H1 (cell line): Measurements from ENCODE around the gene TTC39A. TPM values are rescaled to one million over a fixed set of nuclear protein-coding genes. Genes with fewer than 3 reads are reported as not detected.
A peak's percentile ranks its signal among the peaks of the same experiment; 100 is the strongest.

Experiments used
- CTCF ChIA-PET: fragments of 300-600 bp; sonication (Branson Sonifier 250); formaldehyde crosslinking; loops from one replicate; lab custom pipeline; 2021; ENCODE audit not compliant: partially characterized antibody; lab: Charles Lee
- POLR2A ChIA-PET: fragments of 300-600 bp; sonication (Branson Sonifier 250); formaldehyde crosslinking; loops from one replicate; lab custom pipeline; 2021; ENCODE audit warnings: inconsistent platforms; ENCODE audit not compliant: partially characterized antibody; lab: Charles Lee
- DNase-seq, 2 experiments: peaks; one replicate each; pipeline versions ENCODE4 v3.0.0 to v3.0.0-alpha.2; 2010 to 2022; ENCODE audit warnings: low spot score in 2 of 2, low read depth in 1 of 2, mixed read lengths in 1 of 2
- FAIRE-seq: peaks from 2 replicates; lab custom pipeline; 2011; peaks lifted over from hg19 to GRCh38; lab: Jason Lieb, UNC
- H2AFZ ChIP-seq: 2 replicates; pipeline ENCODE4 v1.8.1; 2012; ENCODE audit warnings: low read length, inconsistent platforms
- H2AK5ac ChIP-seq: 2 replicates; pipeline ENCODE4 v1.6.1; 2013; ENCODE audit warnings: low read depth, low read length
- H2BK120ac ChIP-seq: replicated peaks from 2 replicates; pipeline ENCODE3; 2013; ENCODE audit warnings: low read depth, low read length, inconsistent platforms
- H2BK12ac ChIP-seq: 2 replicates; pipeline ENCODE4 v1.6.1; 2013; ENCODE audit warnings: low read depth, low read length
- H2BK15ac ChIP-seq: 2 replicates; pipeline ENCODE4 v1.6.1; 2013; ENCODE audit warnings: low read length
- H2BK20ac ChIP-seq: 2 replicates; pipeline ENCODE4 v1.6.1; 2013; ENCODE audit warnings: low read length
- H2BK5ac ChIP-seq: 2 replicates; pipeline ENCODE4 v1.6.1; 2013; ENCODE audit warnings: low read depth, low read length
- H3K14ac ChIP-seq: 2 replicates; pipeline ENCODE4 v1.6.1; 2013; ENCODE audit warnings: inconsistent platforms; ENCODE audit not compliant: insufficient read length
- H3K18ac ChIP-seq: 2 replicates; pipeline ENCODE4 v1.6.1; 2013; ENCODE audit warnings: low read length; ENCODE audit errors: extremely low read depth
- H3K23ac ChIP-seq: 2 replicates; pipeline ENCODE4 v1.6.1; 2013; ENCODE audit warnings: inconsistent platforms; ENCODE audit not compliant: insufficient read length
- H3K23me2 ChIP-seq: 2 replicates; pipeline ENCODE4 v1.6.1; 2013; ENCODE audit warnings: low read depth, low read length
- H3K27ac ChIP-seq: 2 replicates; pipeline ENCODE4 v1.6.1; 2011; ENCODE audit warnings: low read depth, low read length, inconsistent platforms
- H3K27me3 ChIP-seq, 4 experiments: replicated peaks in 1 of 4; 1 replicate in 1 of 4; 2 replicates in 3 of 4; pipeline versions ENCODE4 v1.6.1 to v1.8.1; 2011 to 2013; ENCODE audit warnings: low read length in 3 of 4, mild to moderate bottlenecking in 3 of 4, inconsistent platforms in 2 of 4, mixed read lengths in 2 of 4, moderate library complexity in 1 of 4; ENCODE audit not compliant: control insufficient read depth in 3 of 4, insufficient read depth in 3 of 4; ENCODE audit errors: extremely low read depth in 1 of 4
- H3K36me3 ChIP-seq, 4 experiments: 2 replicates each; pipeline versions ENCODE4 v1.6.1 to v1.8.1; 2011 to 2013; ENCODE audit warnings: mild to moderate bottlenecking in 4 of 4, low read length in 3 of 4, moderate library complexity in 2 of 4, control low read depth in 1 of 4, inconsistent platforms in 1 of 4; ENCODE audit not compliant: insufficient read depth in 4 of 4, control insufficient read depth in 2 of 4
- H3K4ac ChIP-seq: replicated peaks from 2 replicates; pipeline ENCODE3; 2013; ENCODE audit warnings: low read length, low read depth, mixed read lengths, inconsistent platforms; ENCODE audit not compliant: insufficient read length
- H3K4me1 ChIP-seq, 4 experiments: replicated peaks in 1 of 4; 1 replicate in 1 of 4; 2 replicates in 3 of 4; pipeline versions ENCODE4 v1.6.1 to v1.8.1; 2011 to 2013; ENCODE audit warnings: low read length in 3 of 4, inconsistent platforms in 2 of 4, mixed read lengths in 1 of 4; ENCODE audit not compliant: insufficient read depth in 4 of 4, control insufficient read depth in 3 of 4
- H3K4me2 ChIP-seq, 2 experiments: 2 replicates each; pipeline versions ENCODE4 v1.6.1 to v1.8.1; 2011 to 2013; ENCODE audit warnings: low read depth in 2 of 2, low read length in 2 of 2, control low read depth in 1 of 2, inconsistent platforms in 1 of 2, mild to moderate bottlenecking in 1 of 2; ENCODE audit not compliant: insufficient read depth in 1 of 2
- H3K4me3 ChIP-seq, 4 experiments: fragments of 200-600, 300-600 bp in 1 of 4; sonication (generic), shearing (Covaris generic), sonication (Bioruptor Twin) in 1 of 4; 2 replicates each; pipeline versions ENCODE4 v1.5.1 to v1.8.1; 2011 to 2016; ENCODE audit warnings: low read length in 4 of 4, low read depth in 3 of 4, control low read depth in 2 of 4, inconsistent platforms in 2 of 4, mild to moderate bottlenecking in 2 of 4, mixed read lengths in 1 of 4, moderate library complexity in 1 of 4; ENCODE audit not compliant: insufficient read depth in 2 of 4; ENCODE audit errors: extremely low read depth in 1 of 4
- H3K56ac ChIP-seq: replicated peaks from 2 replicates; pipeline ENCODE3; 2013; ENCODE audit warnings: low read depth, mild to moderate bottlenecking, mixed read lengths, low read length, inconsistent platforms; ENCODE audit not compliant: insufficient read length
- H3K79me1 ChIP-seq: 2 replicates; pipeline ENCODE4 v1.6.1; 2013; ENCODE audit warnings: low read depth, low read length, control low read depth
- H3K79me2 ChIP-seq, 2 experiments: 2 replicates each; pipeline versions ENCODE4 v1.6.1 to v1.8.1; 2012 to 2013; ENCODE audit warnings: low read length in 2 of 2, mild to moderate bottlenecking in 2 of 2, inconsistent platforms in 1 of 2; ENCODE audit not compliant: insufficient read depth in 2 of 2, control insufficient read depth in 1 of 2
- H3K9ac ChIP-seq, 4 experiments: replicated peaks in 1 of 4; 1 replicate in 1 of 4; 2 replicates in 3 of 4; pipeline versions ENCODE4 v1.6.1 to v1.8.1; 2011 to 2013; ENCODE audit warnings: low read depth in 3 of 4, low read length in 3 of 4, control low read depth in 2 of 4, mild to moderate bottlenecking in 2 of 4, moderate library complexity in 2 of 4, inconsistent platforms in 1 of 4; ENCODE audit errors: extremely low read depth in 1 of 4
- H3K9me3 ChIP-seq, 2 experiments: 2 replicates each; pipeline versions ENCODE4 v1.6.1 to v1.8.1; 2012 to 2013; ENCODE audit warnings: mild to moderate bottlenecking in 2 of 2, moderate library complexity in 2 of 2, control low read depth in 1 of 2, inconsistent platforms in 1 of 2, low read depth in 1 of 2, low read length in 1 of 2, mixed read lengths in 1 of 2; ENCODE audit not compliant: insufficient read depth in 2 of 2
- H4K20me1 ChIP-seq, 2 experiments: replicated peaks in 1 of 2; 2 replicates each; pipeline versions ENCODE3 to v1.8.1; 2011 to 2013; ENCODE audit warnings: inconsistent platforms in 2 of 2, low read length in 2 of 2, mild to moderate bottlenecking in 1 of 2; ENCODE audit not compliant: insufficient read depth in 2 of 2, control insufficient read depth in 1 of 2
- H4K5ac ChIP-seq: 2 replicates; pipeline ENCODE4 v1.6.1; 2013; ENCODE audit warnings: low read length, low read depth, mixed read lengths, inconsistent platforms; ENCODE audit not compliant: insufficient read length
- H4K8ac ChIP-seq: 2 replicates; pipeline ENCODE4 v1.8.0; 2013; ENCODE audit warnings: mild to moderate bottlenecking, moderate library complexity, low read length, inconsistent platforms; ENCODE audit not compliant: insufficient read depth; ENCODE audit errors: extremely low read depth
- H4K91ac ChIP-seq: replicated peaks from 2 replicates; pipeline ENCODE3; 2013; ENCODE audit warnings: low read length, mixed read lengths, inconsistent platforms; ENCODE audit not compliant: insufficient read length
- SIX5 ChIP-seq: IDR thresholded peaks from 2 replicates; pipeline ENCODE4 v1.6.1; 2011; ENCODE audit warnings: mild to moderate bottlenecking, low read depth, low read length
- TCF12 ChIP-seq: IDR thresholded peaks from 2 replicates; pipeline ENCODE4 v1.6.1; 2011; ENCODE audit warnings: low read depth, mild to moderate bottlenecking, low read length
- ZNF274 ChIP-seq: IDR thresholded peaks from 2 replicates; pipeline ENCODE4 v1.7.0; 2012; ENCODE audit warnings: low read length, borderline replicate concordance; ENCODE audit errors: extremely low read depth
- WGBS, 2 experiments: shearing (Covaris generic) in 1 of 2; methylation state at CpG; one replicate each; pipeline versions ENCODE4 v1.1.6 to v1.1.7; 2013 to 2015; ENCODE audit warnings: low lambda C conversion rate in 2 of 2, mixed read lengths in 2 of 2, inconsistent platforms in 1 of 2, low coverage in 1 of 2, missing lambda C conversion rate in 1 of 2; ENCODE audit not compliant: insufficient replicate concordance in 2 of 2, insufficient coverage in 1 of 2, insufficient read length in 1 of 2; ENCODE audit errors: extremely low coverage in 1 of 2, missing lambda C conversion rate in 1 of 2; 5-methylcytosine and 5-hydroxymethylcytosine counted together
- polyA plus RNA-seq, 7 experiments: library from polyadenylated mRNA; depleted of rRNA in 3 of 7; stranded (reverse) in 5 of 7; unstranded in 2 of 7; fragments of >200 nt in 5 of 7; fragments of 200-250 nt in 2 of 7; gene quantifications; 1 replicate in 5 of 7; 2 replicates in 1 of 7; 4 replicates in 1 of 7; pipeline versions ENCODE4 v1.2.1 to v1.2.3, GENCODE V29; 2011 to 2013; ENCODE audit warnings: missing spikeins in 2 of 7, mixed read lengths in 2 of 7
- total RNA-seq: library from RNA; stranded (reverse); fragmentation: NEBNext Ultra II Directional; extraction: Animal tissue kit (Norgen Biotek cat#: 25700); gene quantifications from 2 replicates; pipeline ENCODE4 v1.2.1, GENCODE V29; 2021

The TTC39A gene
- total and polyA plus RNA-seq, 2 of the 8 experiments (the other 6 are each of a cell fraction or from before 2014, with no cell fraction given): 5.5 to 5.8 TPM

DNA sequence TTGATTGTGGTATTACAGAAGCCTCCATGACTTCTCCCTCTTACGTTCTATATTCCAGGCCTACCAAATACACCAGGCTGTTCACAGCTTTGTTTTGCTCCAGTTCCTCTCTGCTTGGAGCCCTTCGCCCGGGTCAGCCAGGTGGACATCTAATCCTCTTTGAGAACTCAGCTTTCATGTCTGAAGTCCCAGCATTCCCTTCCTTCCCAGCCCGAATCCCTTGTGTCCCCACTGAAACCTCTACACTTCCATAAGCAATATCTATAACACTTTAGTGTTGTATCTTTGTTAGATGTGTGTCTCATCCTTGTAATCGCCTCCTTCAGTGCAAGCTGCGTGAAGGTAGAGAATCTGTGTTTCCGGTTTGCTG is 92.3 kb downstream of the TTC39A start:
- peaks cover 3 to 11% of the 10 kb centered on the region in 2 experiments for H4K20me1 ChIP-seq
- no peak overlapping the region for H3K27ac ChIP-seq
- H4K8ac ChIP-seq: no peak overlapping the region
- H2BK120ac ChIP-seq: no peak overlapping the region
- no peak overlapping the region for H3K4ac ChIP-seq
- H3K9me3 ChIP-seq: no peaks in the 10 kb centered on the region
- no peak overlapping the region for H2AFZ ChIP-seq
- H3K4me3 ChIP-seq: peak overlapping the region; percentile 5 to 98 (median 85); a peak in 5 of 8 replicates
- H3K23me2 ChIP-seq: peaks cover 5% of the 10 kb centered on the region; the same call in 1 of the 2 replicates
- TF ChIP-seq ZNF274 (no peak), SIX5 (no peak), TCF12 (no peak)
- POLR2A ChIA-PET: interaction anchor here (0.7 kb wide), 1 partner anchor 22 kb away, joined by 3 read pairs; no protein-coding TSS in a partner anchor
- H3K23ac ChIP-seq: no peak overlapping the region
- H3K56ac ChIP-seq: no peak overlapping the region
- H3K4me2 ChIP-seq: peak overlapping the region; percentile 77 to 90
- no peak overlapping the region for H2BK12ac ChIP-seq
- H4K91ac ChIP-seq: no peak overlapping the region
- H3K9ac ChIP-seq: peak overlapping the region in 2 of 4 experiments; percentile 11 to 51; a peak in 2 of 7 replicates
- peaks cover 7 to 65% of the 10 kb centered on the region in 2 experiments; a peak in 3 of 4 replicates for H3K79me2 ChIP-seq
- no peak overlapping the region for H2BK15ac ChIP-seq
- no peaks in the 10 kb centered on the region; a peak in 1 of 7 replicates for H3K27me3 ChIP-seq
- H4K5ac ChIP-seq: no peak overlapping the region
- peaks cover 0 to 7% (median 3%) of the 10 kb centered on the region in 4 experiments; a peak in 6 of 7 replicates for H3K4me1 ChIP-seq
- no peak overlapping the region for H2AK5ac ChIP-seq
- no peaks in the 10 kb centered on the region; a peak in 1 of 8 replicates for H3K36me3 ChIP-seq
- 0 out of 2 replicates have a peak overlapping the region, but pooled peaks have one; percentile 32 for H2BK5ac ChIP-seq
- H3K79me1 ChIP-seq: peaks cover 6% of the 10 kb centered on the region
- no peak overlapping the region for H3K14ac ChIP-seq
- no peak for FAIRE-seq
- H3K18ac ChIP-seq: no peak overlapping the region
- CTCF ChIA-PET: interaction anchor here (1.0 to 1.2 kb wide), 2 partner anchors 21 to 59 kb away, joined by 5 read pairs; no protein-coding TSS in a partner anchor
- 75% methylated on average over 7 of the region's 7 CpGs; no CpG with 5 or more reads in 1 of the 2 experiments for WGBS, 2 experiments
- H2BK20ac ChIP-seq: no peak overlapping the region
- DNase-seq: no peak
